Measurements from ENCODE around the gene CHSY1. TPM values are rescaled to one million over a fixed set of nuclear protein-coding genes. Genes with fewer than 3 reads are reported as not detected.
A peak's percentile ranks its signal among the peaks of the same experiment; 100 is the strongest.

CHSY1 gene
- total and polyA plus RNA-seq, 2 of the 13 experiments (the other 11 are each of a cell fraction or from before 2014, with no cell fraction given): 13.3 to 13.7 TPM

DNA sequence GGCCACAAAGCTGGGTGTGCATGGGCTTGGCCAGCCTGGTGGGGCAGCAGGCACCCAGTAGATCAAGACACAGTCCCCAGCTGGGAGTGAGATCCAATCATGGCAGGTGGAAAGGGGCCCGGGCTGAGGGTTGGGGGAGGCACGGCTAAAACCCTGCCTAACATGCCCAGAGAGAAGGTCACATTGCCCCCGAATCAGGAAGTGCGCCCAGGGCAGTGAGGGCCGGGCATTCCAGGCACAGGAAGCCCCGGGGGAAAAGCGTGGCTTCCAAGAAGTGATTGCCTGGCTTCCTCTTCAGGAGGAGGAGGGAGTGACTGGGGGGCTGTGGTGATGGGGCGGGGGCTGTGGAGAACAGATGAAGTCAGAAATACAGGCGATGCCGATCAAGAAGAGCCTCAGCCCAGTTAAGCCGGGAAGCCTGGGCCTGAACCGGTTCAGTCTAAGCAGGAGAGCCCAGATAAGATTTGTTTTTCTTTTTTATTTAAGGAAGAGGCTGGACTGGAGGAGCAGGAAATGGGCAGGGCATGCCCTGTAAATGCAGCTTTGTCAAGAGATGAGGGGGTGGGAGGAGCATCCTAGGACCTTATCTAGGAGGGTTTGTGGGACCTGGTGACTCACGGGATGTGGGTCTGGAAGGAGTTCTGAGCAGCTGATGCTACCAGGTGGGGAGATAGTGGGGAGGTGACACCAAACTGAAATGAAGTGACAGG is 83.9 kb downstream of the CHSY1 start:
- Histone ChIP-seq H3K4me1 (ENCODE audit: insufficient read depth, low read length) (peaks cover 31% of the 10 kb centered on the region), H3K4me2 (ENCODE audit: low read depth, low read length) (no peak overlapping the region; the same call in 1 of the 2 replicates), H2AFZ (ENCODE audit: low read length) (no peak overlapping the region), H3K4me3 (replicated peaks in 1 of 3; ENCODE audit: insufficient read depth in 1 of 3, low read depth in 2 of 3, low read length in 3 of 3) (peak overlapping the region in 1 of 3 experiments; percentile 15; a peak in 2 of 6 replicates), H3K27me3 (ENCODE audit: control insufficient read depth in 1 of 2, insufficient read depth in 2 of 2, low read length in 2 of 2) (no peaks in the 10 kb centered on the region), H3K27ac (ENCODE audit: extremely low read length, insufficient read depth, low read length) (no peak overlapping the region), H4K20me1 (ENCODE audit: insufficient read depth, low read length) (no peaks in the 10 kb centered on the region), H3K9ac (ENCODE audit: insufficient read depth, low read depth, low read length) (no peak overlapping the region), H3K9me3 (ENCODE audit: low read length) (peaks cover 30% of the 10 kb centered on the region), H3K36me3 (replicated peaks in 1 of 2; ENCODE audit: control insufficient read depth in 1 of 2, insufficient read depth in 2 of 2, low read length in 2 of 2) (no peaks in the 10 kb centered on the region), H3K79me2 (ENCODE audit: insufficient read depth, low read length) (no peaks in the 10 kb centered on the region)
- ChIA-PET POLR2A (no interaction called here), CTCF (ENCODE audit: low intra/inter-chr PET ratio, low total read pairs) (no interaction called here)
- 61% methylated on average over 11 of the region's 13 CpGs for WGBS (ENCODE audit: low lambda C conversion rate)
- in situ Hi-C loops (cut with HindIII; ENCODE audit: extremely low pct_ligation_motif_present, low pct_unique_long_range_greater_than_20kb): no loop called here
- TF ChIP-seq FOSL2 (CRISPR knock-in tag; IDR thresholded peaks at IDR 0.05): peak; percentile 78
- no peak for TF ChIP-seq CCAR2 (optimal IDR thresholded peaks at IDR 0.05; ENCODE audit: low read depth, low read length)
- TF ChIP-seq, protein P1, sequence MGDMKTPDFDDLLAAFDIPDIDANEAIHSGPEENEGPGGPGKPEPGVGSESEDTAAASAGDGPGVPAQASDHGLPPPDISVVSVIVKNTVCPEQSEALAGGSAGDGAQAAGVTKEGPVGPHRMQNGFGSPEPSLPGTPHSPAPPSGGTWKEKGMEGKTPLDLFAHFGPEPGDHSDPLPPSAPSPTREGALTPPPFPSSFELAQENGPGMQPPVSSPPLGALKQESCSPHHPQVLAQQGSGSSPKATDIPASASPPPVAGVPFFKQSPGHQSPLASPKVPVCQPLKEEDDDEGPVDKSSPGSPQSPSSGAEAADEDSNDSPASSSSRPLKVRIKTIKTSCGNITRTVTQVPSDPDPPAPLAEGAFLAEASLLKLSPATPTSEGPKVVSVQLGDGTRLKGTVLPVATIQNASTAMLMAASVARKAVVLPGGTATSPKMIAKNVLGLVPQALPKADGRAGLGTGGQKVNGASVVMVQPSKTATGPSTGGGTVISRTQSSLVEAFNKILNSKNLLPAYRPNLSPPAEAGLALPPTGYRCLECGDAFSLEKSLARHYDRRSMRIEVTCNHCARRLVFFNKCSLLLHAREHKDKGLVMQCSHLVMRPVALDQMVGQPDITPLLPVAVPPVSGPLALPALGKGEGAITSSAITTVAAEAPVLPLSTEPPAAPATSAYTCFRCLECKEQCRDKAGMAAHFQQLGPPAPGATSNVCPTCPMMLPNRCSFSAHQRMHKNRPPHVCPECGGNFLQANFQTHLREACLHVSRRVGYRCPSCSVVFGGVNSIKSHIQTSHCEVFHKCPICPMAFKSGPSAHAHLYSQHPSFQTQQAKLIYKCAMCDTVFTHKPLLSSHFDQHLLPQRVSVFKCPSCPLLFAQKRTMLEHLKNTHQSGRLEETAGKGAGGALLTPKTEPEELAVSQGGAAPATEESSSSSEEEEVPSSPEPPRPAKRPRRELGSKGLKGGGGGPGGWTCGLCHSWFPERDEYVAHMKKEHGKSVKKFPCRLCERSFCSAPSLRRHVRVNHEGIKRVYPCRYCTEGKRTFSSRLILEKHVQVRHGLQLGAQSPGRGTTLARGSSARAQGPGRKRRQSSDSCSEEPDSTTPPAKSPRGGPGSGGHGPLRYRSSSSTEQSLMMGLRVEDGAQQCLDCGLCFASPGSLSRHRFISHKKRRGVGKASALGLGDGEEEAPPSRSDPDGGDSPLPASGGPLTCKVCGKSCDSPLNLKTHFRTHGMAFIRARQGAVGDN (CRISPR knock-in tag; IDR thresholded peaks at IDR 0.05): peak; percentile 24; the same call in 1 of the 2 replicates
- no peak for TF ChIP-seq ZNF33B (CRISPR knock-in tag; IDR thresholded peaks at IDR 0.05)
- 0 out of 2 replicates have a peak, but pooled peaks have one; percentile 35 for TF ChIP-seq HNRNPL (IDR thresholded peaks at IDR 0.05; ENCODE audit: low read depth, low read length)
- peak; percentile 33; the same call in 1 of the 2 replicates for TF ChIP-seq TFAP4 (IDR thresholded peaks at IDR 0.05; ENCODE audit: borderline replicate concordance, low read depth)
- peak; percentile 40; the same call in 1 of the 2 replicates for TF ChIP-seq SP5 (CRISPR knock-in tag; IDR thresholded peaks at IDR 0.05; ENCODE audit: borderline replicate concordance, low read depth)
- peak; percentile 57 for DNase-seq (ENCODE audit: low spot score)
- peak; percentile 49 for ATAC-seq
- intact Hi-C loops (cut with micrococcal nuclease; ENCODE audit: unreplicated experiment): no loop called here
- no TSS peak for BruUV-seq (replicated peaks)
- no peak for FAIRE-seq

Measured in HepG2 (cell line).